Suprapubic skin (tissue), 3 donors: ENCODE measurements around the gene MPDZ.

Source experiments
- CTCF ChIP-seq, 2 donors: fragments of 200-600 bp in 1 of 2; fragments of 450-650 bp in 1 of 2; sonication (generic) in 1 of 2; IDR thresholded peaks; one replicate each; pipeline ENCODE4 v1.5.1; 2016 to 2019; ENCODE audit warnings: antibody characterized with exemption in 2 of 2, mild to moderate bottlenecking in 1 of 2, moderate library complexity in 1 of 2
- POLR2AphosphoS5 ChIP-seq, 3 donors: sonication (generic); formaldehyde crosslinking; IDR thresholded peaks; one replicate each; pipeline ENCODE4 v1.6.1; 2017; ENCODE audit warnings: antibody characterized with exemption in 3 of 3

- TF ChIP-seq CTCF (IDR thresholded peaks at IDR 0.05) = no peak
- no peak for TF ChIP-seq POLR2AphosphoS5 (IDR thresholded peaks at IDR 0.05)
These were observed 138.5 kb downstream of the MPDZ start for GRCh38 chr9:13140843-13141592.
